ENCODE data around the gene PARN. TPM values are rescaled to one million over a fixed set of nuclear protein-coding genes. Genes with fewer than 3 reads are reported as not detected.

PARN gene
- total RNA-seq, 1 donor from 2014 or later: 31.2 TPM

- peaks cover 15% of the 10 kb centered on the region for H3K36me3 ChIP-seq
- no peak overlapping the region for H3K4me3 ChIP-seq
- intact Hi-C loops (cut with DNase I): no loop called here
- no peaks in the 10 kb centered on the region for H3K9me3 ChIP-seq
- no peaks in the 10 kb centered on the region for H3K27me3 ChIP-seq
- TF ChIP-seq, protein P1, sequence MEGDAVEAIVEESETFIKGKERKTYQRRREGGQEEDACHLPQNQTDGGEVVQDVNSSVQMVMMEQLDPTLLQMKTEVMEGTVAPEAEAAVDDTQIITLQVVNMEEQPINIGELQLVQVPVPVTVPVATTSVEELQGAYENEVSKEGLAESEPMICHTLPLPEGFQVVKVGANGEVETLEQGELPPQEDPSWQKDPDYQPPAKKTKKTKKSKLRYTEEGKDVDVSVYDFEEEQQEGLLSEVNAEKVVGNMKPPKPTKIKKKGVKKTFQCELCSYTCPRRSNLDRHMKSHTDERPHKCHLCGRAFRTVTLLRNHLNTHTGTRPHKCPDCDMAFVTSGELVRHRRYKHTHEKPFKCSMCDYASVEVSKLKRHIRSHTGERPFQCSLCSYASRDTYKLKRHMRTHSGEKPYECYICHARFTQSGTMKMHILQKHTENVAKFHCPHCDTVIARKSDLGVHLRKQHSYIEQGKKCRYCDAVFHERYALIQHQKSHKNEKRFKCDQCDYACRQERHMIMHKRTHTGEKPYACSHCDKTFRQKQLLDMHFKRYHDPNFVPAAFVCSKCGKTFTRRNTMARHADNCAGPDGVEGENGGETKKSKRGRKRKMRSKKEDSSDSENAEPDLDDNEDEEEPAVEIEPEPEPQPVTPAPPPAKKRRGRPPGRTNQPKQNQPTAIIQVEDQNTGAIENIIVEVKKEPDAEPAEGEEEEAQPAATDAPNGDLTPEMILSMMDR (IDR thresholded peaks at IDR 0.05): no peak
- DNase-seq (no peak), ATAC-seq (peak; percentile 71)
- peaks cover 12% of the 10 kb centered on the region for H3K4me1 ChIP-seq
- no peak overlapping the region for H3K27ac ChIP-seq
These were observed 180.1 kb downstream of the PARN start for GRCh38 chr16:14449790-14450480.

DNA sequence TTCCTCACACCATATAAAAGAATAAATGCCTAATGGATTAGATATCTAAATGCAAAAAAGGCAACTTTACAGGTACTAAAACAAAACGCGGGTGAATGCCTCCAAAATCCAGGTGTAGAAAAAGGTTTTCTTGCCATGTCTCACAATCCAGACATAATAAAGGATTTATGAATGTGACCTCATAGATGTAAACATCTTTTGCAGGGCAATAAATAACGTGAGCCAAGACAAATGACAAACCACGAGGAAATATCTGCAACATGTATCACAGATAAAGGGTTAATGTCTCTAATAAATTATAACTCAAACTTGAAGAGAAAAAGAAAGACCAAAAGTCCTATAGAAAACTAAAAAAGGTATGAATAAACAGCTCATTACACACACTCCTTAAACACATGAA, 180.7 kb downstream of the PARN start:
- TF ChIP-seq, protein P1 (IDR thresholded peaks at IDR 0.05): no peak
- H3K36me3 ChIP-seq: peaks cover 16% of the 10 kb centered on the region
- ATAC-seq: no peak
- H3K9me3 ChIP-seq: no peaks in the 10 kb centered on the region
- DNase-seq: no peak
- H3K4me1 ChIP-seq: peaks cover 12% of the 10 kb centered on the region
- H3K27ac ChIP-seq: no peak overlapping the region
- intact Hi-C loops (cut with DNase I): no loop called here
- H3K4me3 ChIP-seq: no peak overlapping the region
- H3K27me3 ChIP-seq: no peaks in the 10 kb centered on the region

DNA sequence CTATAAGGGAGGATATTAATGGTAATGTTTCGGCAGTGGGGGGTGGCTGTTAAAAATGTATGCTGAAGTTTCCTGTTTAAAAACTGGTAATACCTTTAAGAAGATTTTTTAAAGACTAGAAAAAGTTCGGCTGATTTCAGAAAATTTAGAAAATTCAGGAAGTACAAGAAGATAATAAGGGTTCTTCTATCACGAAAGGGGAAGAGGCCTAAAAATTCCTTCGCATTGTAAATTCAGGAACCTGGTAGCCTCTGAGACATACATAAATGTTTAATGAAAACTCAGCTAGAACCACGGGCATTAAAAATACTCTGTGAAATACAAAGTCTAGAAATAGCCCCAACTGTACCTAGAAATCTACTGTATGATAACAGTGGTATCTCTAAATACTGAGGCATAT, 181.2 kb downstream of the PARN start:
- no peak for ATAC-seq
- Histone ChIP-seq H3K4me1 (peaks cover 12% of the 10 kb centered on the region), H3K9me3 (no peaks in the 10 kb centered on the region), H3K4me3 (no peak overlapping the region), H3K27ac (no peak overlapping the region), H3K27me3 (no peaks in the 10 kb centered on the region), H3K36me3 (peaks cover 16% of the 10 kb centered on the region)
- intact Hi-C loops (cut with DNase I): no loop called here
- DNase-seq: no peak
- TF ChIP-seq, protein P1 (IDR thresholded peaks at IDR 0.05): no peak

DNA sequence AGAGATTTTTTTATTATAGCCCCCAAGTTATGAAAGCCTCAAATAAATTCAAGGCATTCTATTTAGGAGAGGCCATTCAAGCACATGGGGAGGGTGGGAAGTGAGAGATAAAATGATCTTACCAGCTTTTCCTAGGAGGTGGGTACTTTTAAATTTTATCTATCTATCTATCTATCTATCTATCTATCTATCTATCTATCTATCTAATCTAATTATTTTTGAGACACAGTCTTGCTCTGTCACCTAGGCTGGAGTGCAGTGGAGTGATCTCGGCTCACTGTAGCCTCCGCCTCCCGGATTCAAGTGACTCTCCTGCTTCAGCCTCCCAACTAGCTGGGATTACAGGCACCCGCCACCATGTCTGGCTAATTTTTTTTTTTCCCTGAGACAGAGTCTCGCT, 182.3 kb downstream of the PARN start:
- TF ChIP-seq, protein P1 (IDR thresholded peaks at IDR 0.05): no peak
- no peak overlapping the region for H3K27ac ChIP-seq
- no peak for ATAC-seq
- H3K36me3 ChIP-seq: peaks cover 16% of the 10 kb centered on the region
- no peak overlapping the region for H3K4me3 ChIP-seq
- H3K4me1 ChIP-seq: peaks cover 12% of the 10 kb centered on the region
- H3K27me3 ChIP-seq: no peaks in the 10 kb centered on the region
- intact Hi-C loops (cut with DNase I): no loop called here
- H3K9me3 ChIP-seq: no peaks in the 10 kb centered on the region
- no peak for DNase-seq

DNA sequence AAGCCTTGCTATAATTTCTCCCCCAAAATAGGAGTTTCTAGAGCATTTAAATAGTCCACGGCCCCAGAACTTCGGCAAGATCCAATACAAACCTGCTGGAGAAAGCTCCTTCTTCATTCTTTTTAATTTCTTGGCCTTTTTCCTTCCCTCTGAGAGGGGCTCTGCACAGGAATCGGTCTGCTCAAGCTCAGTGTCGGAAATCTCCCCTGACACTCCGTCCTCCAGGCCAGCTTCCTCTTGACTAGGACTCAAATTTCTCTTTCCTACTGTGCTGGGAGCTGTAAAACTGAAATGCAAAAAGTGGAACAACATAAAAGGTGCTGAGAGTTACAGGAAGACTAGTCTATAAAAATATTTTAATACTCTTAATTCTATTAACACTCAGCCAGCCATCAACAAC, 183.3 kb downstream of the PARN start:
- no peak overlapping the region for H3K27ac ChIP-seq
- intact Hi-C loops (cut with DNase I): no loop called here

More for the DNA sequence above, 183.3 kb downstream of the PARN start:
- Histone ChIP-seq H3K36me3 (peaks cover 16% of the 10 kb centered on the region), H3K9me3 (no peaks in the 10 kb centered on the region), H3K27me3 (no peaks in the 10 kb centered on the region), H3K4me1 (peaks cover 12% of the 10 kb centered on the region), H3K4me3 (no peak overlapping the region)
- no peak for ATAC-seq
- TF ChIP-seq, protein P1 (IDR thresholded peaks at IDR 0.05): no peak
- no peak for DNase-seq

Data from upper lobe of right lung (tissue), 1 donor.